ENCODE measurements around the gene C10orf90.

C10orf90 gene

GRCh38 chr10:126639084-126639483, 31.4 kb downstream of the C10orf90 start:
- no peak for TF ChIP-seq CTCF (IDR thresholded peaks at IDR 0.05; ENCODE audit: low read depth, low read length)
- DNase-seq: no peak
- no peak overlapping the region for H3K4me3 ChIP-seq (ENCODE audit: low read depth, low read length)
- H3K9me3 ChIP-seq (ENCODE audit: severe bottlenecking): no peaks in the 10 kb centered on the region
- H3K36me3 ChIP-seq: no peaks in the 10 kb centered on the region
- no peak overlapping the region for H3K27ac ChIP-seq
- H3K27me3 ChIP-seq (ENCODE audit: insufficient read depth, low read depth, severe bottlenecking): no peaks in the 10 kb centered on the region

GRCh38 chr10:126638542-126638941, 32.0 kb downstream of the C10orf90 start:
- Histone ChIP-seq H3K36me3 (no peaks in the 10 kb centered on the region), H3K9me3 (ENCODE audit: severe bottlenecking) (no peaks in the 10 kb centered on the region), H3K27ac (no peak overlapping the region), H3K4me3 (ENCODE audit: low read depth, low read length) (no peak overlapping the region), H3K27me3 (ENCODE audit: insufficient read depth, low read depth, severe bottlenecking) (no peaks in the 10 kb centered on the region)
- DNase-seq: no peak
- no peak for TF ChIP-seq CTCF (IDR thresholded peaks at IDR 0.05; ENCODE audit: low read depth, low read length)

- no peaks in the 10 kb centered on the region for H3K9me3 ChIP-seq (ENCODE audit: severe bottlenecking)
- DNase-seq: no peak
Observed at GRCh38 chr10:126637501-126637900, 33.0 kb downstream of the C10orf90 start.

GRCh38 chr10:126634911-126635310, 35.6 kb downstream of the C10orf90 start:
- Histone ChIP-seq H3K36me3 (no peaks in the 10 kb centered on the region), H3K9me3 (ENCODE audit: severe bottlenecking) (no peaks in the 10 kb centered on the region)

More at GRCh38 chr10:126637501-126637900, 33.0 kb downstream of the C10orf90 start:
- Histone ChIP-seq H3K36me3 (no peaks in the 10 kb centered on the region), H3K4me3 (ENCODE audit: low read depth, low read length) (no peak overlapping the region), H3K27ac (no peak overlapping the region), H3K27me3 (ENCODE audit: insufficient read depth, low read depth, severe bottlenecking) (no peaks in the 10 kb centered on the region)
- no peak for TF ChIP-seq CTCF (IDR thresholded peaks at IDR 0.05; ENCODE audit: low read depth, low read length)

GRCh38 chr10:126634347-126634746, 36.1 kb downstream of the C10orf90 start:
- Histone ChIP-seq H3K27ac (no peak overlapping the region), H3K36me3 (no peaks in the 10 kb centered on the region), H3K27me3 (ENCODE audit: insufficient read depth, low read depth, severe bottlenecking) (no peaks in the 10 kb centered on the region), H3K4me3 (ENCODE audit: low read depth, low read length) (no peak overlapping the region), H3K9me3 (ENCODE audit: severe bottlenecking) (no peaks in the 10 kb centered on the region)
- TF ChIP-seq CTCF (IDR thresholded peaks at IDR 0.05; ENCODE audit: low read depth, low read length): no peak
- no peak for DNase-seq

More at GRCh38 chr10:126634911-126635310, 35.6 kb downstream of the C10orf90 start:
- no peak overlapping the region for H3K27ac ChIP-seq
- H3K27me3 ChIP-seq (ENCODE audit: insufficient read depth, low read depth, severe bottlenecking): no peaks in the 10 kb centered on the region
- no peak for DNase-seq
- no peak overlapping the region for H3K4me3 ChIP-seq (ENCODE audit: low read depth, low read length)
- TF ChIP-seq CTCF (IDR thresholded peaks at IDR 0.05; ENCODE audit: low read depth, low read length): no peak

- Histone ChIP-seq H3K36me3 (no peaks in the 10 kb centered on the region), H3K27ac (no peak overlapping the region), H3K27me3 (ENCODE audit: insufficient read depth, low read depth, severe bottlenecking) (peaks cover 3% of the 10 kb centered on the region), H3K9me3 (ENCODE audit: severe bottlenecking) (no peaks in the 10 kb centered on the region), H3K4me3 (ENCODE audit: low read depth, low read length) (no peak overlapping the region)
- no peak for DNase-seq
- no peak for TF ChIP-seq CTCF (IDR thresholded peaks at IDR 0.05; ENCODE audit: low read depth, low read length)
Observed at GRCh38 chr10:126632705-126633104, 37.8 kb downstream of the C10orf90 start.
